HepG2 (cell line): Measurements from ENCODE around the gene DNAJC2. TPM values are rescaled to one million over a fixed set of nuclear protein-coding genes. Genes with fewer than 3 reads are reported as not detected.

Experiments used
- ARID3A ChIP-seq: IDR thresholded peaks from 2 replicates; pipeline ENCODE4 v1.6.1; 2012; ENCODE audit warnings: low read depth, low read length, improper control_type of control experiment
- ATF3 ChIP-seq: sonication (generic); formaldehyde crosslinking; IDR thresholded peaks from 2 replicates; pipeline ENCODE4 v1.4.0; 2020; ENCODE audit warnings: missing genetic modification reagents
- CREM ChIP-seq, 2 experiments: sonication (generic) in 1 of 2; formaldehyde crosslinking in 1 of 2; IDR thresholded peaks; 2 replicates each; pipeline versions ENCODE4 v1.4.0 to v1.6.1; 2016 to 2020; ENCODE audit warnings: antibody characterized with exemption in 1 of 2, mild to moderate bottlenecking in 1 of 2, missing genetic modification reagents in 1 of 2
- FOSL2 ChIP-seq: sonication (generic); formaldehyde crosslinking; IDR thresholded peaks from 2 replicates; pipeline ENCODE4 v1.4.0; 2020; ENCODE audit warnings: missing genetic modification reagents
- HNRNPLL ChIP-seq: fragments of 200-400 bp; formaldehyde crosslinking; IDR thresholded peaks from 2 replicates; pipeline ENCODE4 v1.6.1; 2017; ENCODE audit warnings: mild to moderate bottlenecking, low read depth, low read length; ENCODE audit not compliant: poor library complexity, severe bottlenecking
- KAT8 ChIP-seq: IDR thresholded peaks from 2 replicates; pipeline ENCODE4 v1.6.1; 2016; ENCODE audit warnings: missing genetic modification reagents, missing compliant biosample characterization
- MTA1 ChIP-seq: sonication (generic); formaldehyde crosslinking; IDR thresholded peaks from 2 replicates; pipeline ENCODE4 v1.4.0; 2020; ENCODE audit warnings: missing genetic modification reagents, mild to moderate bottlenecking, borderline replicate concordance
- NFIC ChIP-seq: IDR thresholded peaks from 2 replicates; pipeline ENCODE4 v1.6.1; 2012; ENCODE audit warnings: mild to moderate bottlenecking, low read length, inconsistent platforms
- NRL ChIP-seq: sonication (generic); formaldehyde crosslinking; IDR thresholded peaks from 2 replicates; pipeline ENCODE4 v1.5.0; 2020; ENCODE audit warnings: missing genetic modification reagents, mild to moderate bottlenecking, moderate library complexity, borderline replicate concordance
- PRMT3 ChIP-seq: sonication (generic); formaldehyde crosslinking; IDR thresholded peaks from 2 replicates; pipeline ENCODE4 v1.8.1; 2022; ENCODE audit warnings: low read depth, mild to moderate bottlenecking, moderate library complexity, missing genetic modification reagents, borderline replicate concordance
- RNF219 ChIP-seq: sonication (generic); formaldehyde crosslinking; IDR thresholded peaks from 2 replicates; pipeline ENCODE4 v1.5.0; 2020; ENCODE audit warnings: mild to moderate bottlenecking, missing genetic modification reagents
- RXRB ChIP-seq: IDR thresholded peaks from 2 replicates; pipeline ENCODE4 v1.6.1; 2016; ENCODE audit warnings: borderline replicate concordance, missing genetic modification reagents, missing compliant biosample characterization
- SOX13 ChIP-seq, 3 experiments: fragments of 450-650 bp in 1 of 3; sonication (generic) in 1 of 3; formaldehyde crosslinking in 1 of 3; IDR thresholded peaks in 2 of 3; conservative IDR thresholded peaks in 1 of 3; 2 replicates each; pipeline versions ENCODE4 v1.5.0 to v1.6.1; 2016 to 2020; ENCODE audit warnings: antibody characterized with exemption in 1 of 3, mild to moderate bottlenecking in 1 of 3, missing compliant biosample characterization in 1 of 3, missing genetic modification reagents in 1 of 3, moderate library complexity in 1 of 3
- TBX3 ChIP-seq: fragments of 450-650 bp; IDR thresholded peaks from 2 replicates; pipeline ENCODE4 v1.6.1; 2017; ENCODE audit warnings: antibody characterized with exemption, mild to moderate bottlenecking, inconsistent platforms, borderline replicate concordance
- THAP11 ChIP-seq: IDR thresholded peaks from 2 replicates; pipeline ENCODE4 v1.6.1; 2016; ENCODE audit warnings: missing biosample characterization, missing genetic modification reagents
- ZBTB26 ChIP-seq: IDR thresholded peaks from 2 replicates; pipeline ENCODE4 v1.6.1; 2016; ENCODE audit warnings: missing compliant biosample characterization, missing genetic modification reagents, borderline replicate concordance
- ZFYVE20 ChIP-seq: sonication (generic); formaldehyde crosslinking; IDR thresholded peaks from 2 replicates; pipeline ENCODE4 v1.8.0; 2023; ENCODE audit warnings: low read depth, mild to moderate bottlenecking, moderate library complexity, missing genetic modification reagents, borderline replicate concordance
- ZNF205 ChIP-seq: IDR thresholded peaks from 2 replicates; pipeline ENCODE4 v1.6.1; 2018; ENCODE audit warnings: missing biosample characterization, missing genetic modification reagents
- ZNF335 ChIP-seq: sonication (generic); formaldehyde crosslinking; IDR thresholded peaks from 2 replicates; pipeline ENCODE4 v1.4.0; 2020; ENCODE audit warnings: missing genetic modification reagents
- ZNF850 ChIP-seq: sonication (generic); formaldehyde crosslinking; conservative IDR thresholded peaks from 2 replicates; pipeline ENCODE4 v1.9.0; 2021; ENCODE audit warnings: mild to moderate bottlenecking, missing genetic modification reagents
- polyA plus RNA-seq, 8 experiments: library from polyadenylated mRNA; depleted of rRNA in 3 of 8; stranded (reverse) in 7 of 8; unstranded in 1 of 8; fragments of >200 nt; fragmentation: Illumina TruSeq in 4 of 8; extraction: Trizol in 4 of 8; gene quantifications; 2 replicates each; pipeline versions ENCODE4 v1.2.1 to v1.2.3, GENCODE V29; 2011 to 2016; ENCODE audit warnings: low read depth in 4 of 8, missing spikeins in 1 of 8, mixed read lengths in 1 of 8; ENCODE audit not compliant: insufficient read depth in 1 of 8
- total RNA-seq, 5 experiments: library from RNA; depleted of rRNA; stranded (reverse); fragments of >200 nt; fragmentation: Illumina TruSeq; extraction: Trizol; gene quantifications; 2 replicates each; pipeline ENCODE4 v1.2.3, GENCODE V29; 2016; ENCODE audit warnings: low read depth in 1 of 5

DNAJC2 gene
- total and polyA plus RNA-seq, 2 of the 13 experiments (the other 11 are each of a cell fraction or from before 2014, with no cell fraction given) = 19.6 to 42.0 TPM

GRCh38 chr7:103388469-103389140 is 44.0 kb upstream of the DNAJC2 start (continued):
- TF ChIP-seq ATF3 (CRISPR knock-in tag) (no peak), RNF219 (CRISPR knock-in tag) (no peak), ZBTB26 (CRISPR knock-in tag) (no peak), THAP11 (CRISPR knock-in tag) (peak; percentile 57; the same call in 1 of the 2 replicates), MTA1 (CRISPR knock-in tag) (no peak), ZFYVE20 (no peak), ARID3A (peak; percentile 88), ZNF205 (peak; percentile 47; the same call in 1 of the 2 replicates), CREM (IDR thresholded peaks at IDR 0.05) (peak; percentile 58; the same call in 1 of the 2 replicates), CREM (CRISPR knock-in tag; IDR thresholded peaks at IDR 0.05) (no peak), FOSL2 (CRISPR knock-in tag) (peak; percentile 81), PRMT3 (CRISPR knock-in tag) (no peak), ZNF850 (CRISPR knock-in tag) (no peak), NRL (no peak), SOX13 (IDR thresholded peaks at IDR 0.05) (no peak), SOX13 (CRISPR knock-in tag; conservative IDR thresholded peaks at IDR 0.05 in 1 of 2, IDR thresholded peaks at IDR 0.05 in 1 of 2) (peak in 1 of 2 experiments; percentile 56; a peak in 2 of 4 replicates), KAT8 (CRISPR knock-in tag) (peak; percentile 32), TBX3 (peak; percentile 85), RXRB (peak; percentile 79; the same call in 1 of the 2 replicates), HNRNPLL (no peak), ZNF335 (CRISPR knock-in tag) (no peak), NFIC (peak; percentile 44; the same call in 1 of the 2 replicates)
